C1 segment of cervical spinal cord (tissue), 14 donors: Measurements from ENCODE around the gene EPHB1.

Experiments used
- DNase-seq, 14 donors: peaks; one replicate each; lab custom pipeline; 2025; lab: John Stamatoyannopoulos, UW

EPHB1 gene

GRCh38 chr3:135240426-135240825 is 445.4 kb downstream of the EPHB1 start:
- no peak for DNase-seq

- no peak for DNase-seq
These were observed 447.2 kb downstream of the EPHB1 start for GRCh38 chr3:135242285-135242684.

- no peak for DNase-seq
These were observed 448.6 kb downstream of the EPHB1 start for GRCh38 chr3:135243616-135244015.

GRCh38 chr3:135246027-135246426 is 451.0 kb downstream of the EPHB1 start:
- no peak for DNase-seq

GRCh38 chr3:135248213-135248612 is 453.2 kb downstream of the EPHB1 start:
- no peak for DNase-seq

- no peak for DNase-seq
These were observed 454.1 kb downstream of the EPHB1 start for GRCh38 chr3:135249186-135249585.

- no peak for DNase-seq
These were observed 463.9 kb downstream of the EPHB1 start for GRCh38 chr3:135258916-135259315.

GRCh38 chr3:135260025-135260424 is 465.0 kb downstream of the EPHB1 start:
- no peak for DNase-seq

- DNase-seq: no peak
These were observed 466.2 kb downstream of the EPHB1 start for GRCh38 chr3:135261214-135261775.

GRCh38 chr3:135261916-135262315 is 466.9 kb downstream of the EPHB1 start:
- DNase-seq: no peak

- DNase-seq: no peak
These were observed 467.4 kb downstream of the EPHB1 start for GRCh38 chr3:135262441-135262840.

GRCh38 chr3:135263331-135263730 is 468.3 kb downstream of the EPHB1 start:
- DNase-seq: no peak

GRCh38 chr3:135267487-135267886 is 472.4 kb downstream of the EPHB1 start:
- no peak for DNase-seq

GRCh38 chr3:135268941-135269532 is 474.0 kb downstream of the EPHB1 start:
- DNase-seq: no peak

- no peak for DNase-seq
These were observed 476.3 kb downstream of the EPHB1 start for GRCh38 chr3:135271177-135272025.

- no peak for DNase-seq
These were observed 477.1 kb downstream of the EPHB1 start for GRCh38 chr3:135272026-135272669.

GRCh38 chr3:135292162-135292561 is 497.1 kb downstream of the EPHB1 start:
- no peak for DNase-seq

GRCh38 chr3:135301670-135302069 is 506.6 kb downstream of the EPHB1 start:
- no peak for DNase-seq

- DNase-seq: no peak
These were observed 509.3 kb downstream of the EPHB1 start for GRCh38 chr3:135304378-135304777.
